NCI-H1092 treated with DMSO at 0.1 percent for 48 hours (cell line): ENCODE results near the gene ARL17A.
"Not testable (repeated sequence)": the region's sequence is repeated elsewhere in the genome, so short reads cannot be mapped to it uniquely, and the experiment has no call there.

Experiments used
- DNase-seq: peaks from one replicate; lab custom pipeline; 2025; lab: John Stamatoyannopoulos, UW

Gene ARL17A

DNA sequence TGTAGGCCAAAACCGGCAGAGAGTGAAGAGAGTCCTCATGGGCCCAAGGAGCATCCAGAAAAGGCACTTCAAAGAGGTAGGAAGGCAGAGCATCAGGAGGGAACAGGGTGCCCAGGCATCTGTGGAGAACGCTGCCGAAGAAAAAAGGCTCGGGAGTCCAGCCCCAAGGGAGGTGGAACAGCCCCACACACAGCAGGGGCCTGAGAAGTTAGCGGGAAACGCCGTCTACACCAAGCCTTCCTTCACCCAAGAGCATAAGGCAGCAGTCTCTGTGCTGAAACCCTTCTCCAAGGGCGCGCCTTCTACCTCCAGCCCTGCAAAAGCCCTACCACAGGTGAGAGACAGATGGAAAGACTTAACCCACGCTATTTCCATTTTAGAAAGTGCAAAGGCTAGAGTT is 30.9 kb downstream of the ARL17A start:
- DNase-seq, result not testable (repeated sequence)

GRCh38 chr17:46534716-46535115 is 44.8 kb downstream of the ARL17A start:
- DNase-seq, result not testable (repeated sequence)

- not testable (repeated sequence) for DNase-seq
Observed at GRCh38 chr17:46512168-46512567, 67.3 kb downstream of the ARL17A start, which contains the start of gene LRRC37A2. TSS of gene LRRC37A2 (plus strand) at chr17:46512468. CDS start at chr17:46512713, 245 bp downstream.

GRCh38 chr17:46505896-46506295 is 73.6 kb downstream of the ARL17A start:
- not testable (repeated sequence) for DNase-seq

- DNase-seq, result not testable (repeated sequence)
Observed at GRCh38 chr17:46499437-46500139, 79.9 kb downstream of the ARL17A start.

GRCh38 chr17:46492021-46492420 is 87.5 kb downstream of the ARL17A start:
- DNase-seq, result not testable (repeated sequence)

DNA sequence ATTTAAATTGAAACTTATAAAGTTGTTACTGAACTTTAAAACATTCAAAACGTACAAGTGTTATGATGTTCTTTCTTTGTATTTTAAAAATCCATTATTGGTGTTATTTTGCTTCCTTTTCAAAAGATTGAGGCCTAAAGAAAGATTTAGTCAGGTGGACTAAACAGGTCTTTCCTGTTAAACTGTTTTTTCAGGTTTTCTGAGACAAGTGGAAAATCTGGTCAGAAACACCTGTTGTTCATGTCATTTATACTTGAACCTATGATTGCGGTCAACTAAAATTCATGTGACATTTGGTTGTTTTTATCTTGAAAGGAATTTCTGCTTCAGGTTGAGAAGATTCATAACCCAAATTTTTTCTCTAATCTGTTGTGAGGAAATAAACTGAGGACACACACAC is 98.2 kb downstream of the ARL17A start:
- DNase-seq, result not testable (repeated sequence)

DNA sequence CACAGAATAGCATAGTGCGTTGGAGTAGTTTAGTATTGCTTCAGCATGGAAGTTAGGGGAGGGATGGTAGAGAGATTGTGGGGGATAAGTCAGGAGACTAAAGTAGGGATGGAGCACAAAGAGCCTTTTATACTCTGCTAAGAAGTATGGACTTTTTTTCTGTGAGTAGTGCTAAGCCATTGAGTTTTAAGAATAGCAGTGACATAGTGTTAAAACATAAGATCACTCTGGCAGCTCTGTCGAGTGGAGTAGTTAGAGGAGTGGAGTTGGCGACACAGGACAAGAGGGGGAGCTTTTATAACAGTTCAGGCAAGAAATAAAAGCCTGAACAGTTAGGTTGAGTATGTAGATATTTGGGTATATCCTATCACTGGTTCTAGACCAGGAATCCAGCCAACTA is 100.7 kb downstream of the ARL17A start:
- not testable (repeated sequence) for DNase-seq

GRCh38 chr17:46475583-46475982 is 103.9 kb downstream of the ARL17A start:
- not testable (repeated sequence) for DNase-seq

- not testable (repeated sequence) for DNase-seq
Observed at GRCh38 chr17:46474489-46474888, 105.0 kb downstream of the ARL17A start.

GRCh38 chr17:46467618-46468017 is 111.9 kb downstream of the ARL17A start:
- not testable (repeated sequence) for DNase-seq
